H1 (cell line): ENCODE measurements around the gene MED31. TPM values are rescaled to one million over a fixed set of nuclear protein-coding genes. Genes with fewer than 3 reads are reported as not detected.

Experiments
- CTCF ChIA-PET: fragments of 300-600 bp; sonication (Branson Sonifier 250); formaldehyde crosslinking; loops from one replicate; lab custom pipeline; 2021; ENCODE audit not compliant: partially characterized antibody; lab: Charles Lee
- POLR2A ChIA-PET: fragments of 300-600 bp; sonication (Branson Sonifier 250); formaldehyde crosslinking; loops from one replicate; lab custom pipeline; 2021; ENCODE audit warnings: inconsistent platforms; ENCODE audit not compliant: partially characterized antibody; lab: Charles Lee
- DNase-seq, 2 experiments: peaks; one replicate each; pipeline versions ENCODE4 v3.0.0 to v3.0.0-alpha.2; 2010 to 2022; ENCODE audit warnings: low spot score in 2 of 2, low read depth in 1 of 2, mixed read lengths in 1 of 2
- FAIRE-seq: peaks from 2 replicates; lab custom pipeline; 2011; peaks lifted over from hg19 to GRCh38; lab: Jason Lieb, UNC
- H2AFZ ChIP-seq: 2 replicates; pipeline ENCODE4 v1.8.1; 2012; ENCODE audit warnings: low read length, inconsistent platforms
- H2AK5ac ChIP-seq: 2 replicates; pipeline ENCODE4 v1.6.1; 2013; ENCODE audit warnings: low read depth, low read length
- H2BK120ac ChIP-seq: replicated peaks from 2 replicates; pipeline ENCODE3; 2013; ENCODE audit warnings: low read depth, low read length, inconsistent platforms
- H2BK12ac ChIP-seq: 2 replicates; pipeline ENCODE4 v1.6.1; 2013; ENCODE audit warnings: low read depth, low read length
- H2BK15ac ChIP-seq: 2 replicates; pipeline ENCODE4 v1.6.1; 2013; ENCODE audit warnings: low read length
- H2BK20ac ChIP-seq: 2 replicates; pipeline ENCODE4 v1.6.1; 2013; ENCODE audit warnings: low read length
- H2BK5ac ChIP-seq: 2 replicates; pipeline ENCODE4 v1.6.1; 2013; ENCODE audit warnings: low read depth, low read length
- H3K14ac ChIP-seq: 2 replicates; pipeline ENCODE4 v1.6.1; 2013; ENCODE audit warnings: inconsistent platforms; ENCODE audit not compliant: insufficient read length
- H3K18ac ChIP-seq: 2 replicates; pipeline ENCODE4 v1.6.1; 2013; ENCODE audit warnings: low read length; ENCODE audit errors: extremely low read depth
- H3K23ac ChIP-seq: 2 replicates; pipeline ENCODE4 v1.6.1; 2013; ENCODE audit warnings: inconsistent platforms; ENCODE audit not compliant: insufficient read length
- H3K23me2 ChIP-seq: 2 replicates; pipeline ENCODE4 v1.6.1; 2013; ENCODE audit warnings: low read depth, low read length
- H3K27ac ChIP-seq: 2 replicates; pipeline ENCODE4 v1.6.1; 2011; ENCODE audit warnings: low read depth, low read length, inconsistent platforms
- H3K27me3 ChIP-seq, 4 experiments: replicated peaks in 1 of 4; 1 replicate in 1 of 4; 2 replicates in 3 of 4; pipeline versions ENCODE4 v1.6.1 to v1.8.1; 2011 to 2013; ENCODE audit warnings: low read length in 3 of 4, mild to moderate bottlenecking in 3 of 4, inconsistent platforms in 2 of 4, mixed read lengths in 2 of 4, moderate library complexity in 1 of 4; ENCODE audit not compliant: control insufficient read depth in 3 of 4, insufficient read depth in 3 of 4; ENCODE audit errors: extremely low read depth in 1 of 4
- H3K36me3 ChIP-seq, 4 experiments: 2 replicates each; pipeline versions ENCODE4 v1.6.1 to v1.8.1; 2011 to 2013; ENCODE audit warnings: mild to moderate bottlenecking in 4 of 4, low read length in 3 of 4, moderate library complexity in 2 of 4, control low read depth in 1 of 4, inconsistent platforms in 1 of 4; ENCODE audit not compliant: insufficient read depth in 4 of 4, control insufficient read depth in 2 of 4
- H3K4ac ChIP-seq: replicated peaks from 2 replicates; pipeline ENCODE3; 2013; ENCODE audit warnings: low read length, low read depth, mixed read lengths, inconsistent platforms; ENCODE audit not compliant: insufficient read length
- H3K4me1 ChIP-seq, 4 experiments: replicated peaks in 1 of 4; 1 replicate in 1 of 4; 2 replicates in 3 of 4; pipeline versions ENCODE4 v1.6.1 to v1.8.1; 2011 to 2013; ENCODE audit warnings: low read length in 3 of 4, inconsistent platforms in 2 of 4, mixed read lengths in 1 of 4; ENCODE audit not compliant: insufficient read depth in 4 of 4, control insufficient read depth in 3 of 4
- H3K4me2 ChIP-seq, 2 experiments: 2 replicates each; pipeline versions ENCODE4 v1.6.1 to v1.8.1; 2011 to 2013; ENCODE audit warnings: low read depth in 2 of 2, low read length in 2 of 2, control low read depth in 1 of 2, inconsistent platforms in 1 of 2, mild to moderate bottlenecking in 1 of 2; ENCODE audit not compliant: insufficient read depth in 1 of 2
- H3K4me3 ChIP-seq, 4 experiments: fragments of 200-600, 300-600 bp in 1 of 4; sonication (generic), shearing (Covaris generic), sonication (Bioruptor Twin) in 1 of 4; 2 replicates each; pipeline versions ENCODE4 v1.5.1 to v1.8.1; 2011 to 2016; ENCODE audit warnings: low read length in 4 of 4, low read depth in 3 of 4, control low read depth in 2 of 4, inconsistent platforms in 2 of 4, mild to moderate bottlenecking in 2 of 4, mixed read lengths in 1 of 4, moderate library complexity in 1 of 4; ENCODE audit not compliant: insufficient read depth in 2 of 4; ENCODE audit errors: extremely low read depth in 1 of 4
- H3K56ac ChIP-seq: replicated peaks from 2 replicates; pipeline ENCODE3; 2013; ENCODE audit warnings: low read depth, mild to moderate bottlenecking, mixed read lengths, low read length, inconsistent platforms; ENCODE audit not compliant: insufficient read length
- H3K79me1 ChIP-seq: 2 replicates; pipeline ENCODE4 v1.6.1; 2013; ENCODE audit warnings: low read depth, low read length, control low read depth
- H3K79me2 ChIP-seq, 2 experiments: 2 replicates each; pipeline versions ENCODE4 v1.6.1 to v1.8.1; 2012 to 2013; ENCODE audit warnings: low read length in 2 of 2, mild to moderate bottlenecking in 2 of 2, inconsistent platforms in 1 of 2; ENCODE audit not compliant: insufficient read depth in 2 of 2, control insufficient read depth in 1 of 2
- H3K9ac ChIP-seq, 4 experiments: replicated peaks in 1 of 4; 1 replicate in 1 of 4; 2 replicates in 3 of 4; pipeline versions ENCODE4 v1.6.1 to v1.8.1; 2011 to 2013; ENCODE audit warnings: low read depth in 3 of 4, low read length in 3 of 4, control low read depth in 2 of 4, mild to moderate bottlenecking in 2 of 4, moderate library complexity in 2 of 4, inconsistent platforms in 1 of 4; ENCODE audit errors: extremely low read depth in 1 of 4
- H3K9me3 ChIP-seq, 2 experiments: 2 replicates each; pipeline versions ENCODE4 v1.6.1 to v1.8.1; 2012 to 2013; ENCODE audit warnings: mild to moderate bottlenecking in 2 of 2, moderate library complexity in 2 of 2, control low read depth in 1 of 2, inconsistent platforms in 1 of 2, low read depth in 1 of 2, low read length in 1 of 2, mixed read lengths in 1 of 2; ENCODE audit not compliant: insufficient read depth in 2 of 2
- H4K20me1 ChIP-seq, 2 experiments: replicated peaks in 1 of 2; 2 replicates each; pipeline versions ENCODE3 to v1.8.1; 2011 to 2013; ENCODE audit warnings: inconsistent platforms in 2 of 2, low read length in 2 of 2, mild to moderate bottlenecking in 1 of 2; ENCODE audit not compliant: insufficient read depth in 2 of 2, control insufficient read depth in 1 of 2
- H4K5ac ChIP-seq: 2 replicates; pipeline ENCODE4 v1.6.1; 2013; ENCODE audit warnings: low read length, low read depth, mixed read lengths, inconsistent platforms; ENCODE audit not compliant: insufficient read length
- H4K8ac ChIP-seq: 2 replicates; pipeline ENCODE4 v1.8.0; 2013; ENCODE audit warnings: mild to moderate bottlenecking, moderate library complexity, low read length, inconsistent platforms; ENCODE audit not compliant: insufficient read depth; ENCODE audit errors: extremely low read depth
- H4K91ac ChIP-seq: replicated peaks from 2 replicates; pipeline ENCODE3; 2013; ENCODE audit warnings: low read length, mixed read lengths, inconsistent platforms; ENCODE audit not compliant: insufficient read length
- BRCA1 ChIP-seq: IDR thresholded peaks from 2 replicates; pipeline ENCODE4 v1.6.1; 2012; ENCODE audit warnings: low read depth, low read length, improper control_type of control experiment
- CBX8 ChIP-seq: fragments of 300-800, 300-1000 bp; sonication (generic); IDR thresholded peaks from 2 replicates; pipeline ENCODE4 v1.7.1; 2016; ENCODE audit warnings: low read depth, low read length, borderline replicate concordance
- EZH2 ChIP-seq: fragments of 200-600 bp; sonication (generic); IDR thresholded peaks from 2 replicates; pipeline ENCODE4 v1.7.1; 2012; ENCODE audit warnings: low read depth, mild to moderate bottlenecking, moderate library complexity, low read length, inconsistent platforms; ENCODE audit not compliant: severe bottlenecking
- GABPA ChIP-seq: IDR thresholded peaks from 2 replicates; pipeline ENCODE4 v1.6.1; 2011; ENCODE audit warnings: mild to moderate bottlenecking, low read length, moderate library complexity, borderline replicate concordance; ENCODE audit not compliant: insufficient read depth
- JUND ChIP-seq: IDR thresholded peaks from 2 replicates; pipeline ENCODE4 v1.6.1; 2011; ENCODE audit warnings: mild to moderate bottlenecking, improper control_type of control experiment, low read length
- RNF2 ChIP-seq: fragments of 200-900, 300-1000 bp; sonication (generic); IDR thresholded peaks from 2 replicates; pipeline ENCODE4 v1.7.1; 2016; ENCODE audit warnings: borderline replicate concordance, low read depth, mild to moderate bottlenecking, antibody characterized with exemption, low read length; ENCODE audit not compliant: poor library complexity, severe bottlenecking; ENCODE audit errors: missing control alignments
- SP2 ChIP-seq: IDR thresholded peaks from 2 replicates; pipeline ENCODE4 v1.6.1; 2012; ENCODE audit warnings: mild to moderate bottlenecking, low read length, inconsistent platforms
- SP4 ChIP-seq: IDR thresholded peaks from 2 replicates; pipeline ENCODE4 v1.6.1; 2012; ENCODE audit warnings: low read length, inconsistent platforms
- SUZ12 ChIP-seq: fragments of 200-600 bp; sonication (generic); IDR thresholded peaks from 2 replicates; pipeline ENCODE4 v1.6.1; 2012; ENCODE audit warnings: mild to moderate bottlenecking, inconsistent platforms, low read length, moderate library complexity, mixed read lengths
- TAF1 ChIP-seq: IDR thresholded peaks from 2 replicates; pipeline ENCODE4 v1.6.1; 2011; ENCODE audit warnings: mild to moderate bottlenecking, low read depth, low read length
- TCF12 ChIP-seq: IDR thresholded peaks from 2 replicates; pipeline ENCODE4 v1.6.1; 2011; ENCODE audit warnings: low read depth, mild to moderate bottlenecking, low read length
- TEAD4 ChIP-seq: IDR thresholded peaks from 2 replicates; pipeline ENCODE4 v1.6.1; 2012; ENCODE audit warnings: low read depth, low read length, inconsistent platforms, mixed read lengths
- WGBS, 2 experiments: shearing (Covaris generic) in 1 of 2; methylation state at CpG; one replicate each; pipeline versions ENCODE4 v1.1.6 to v1.1.7; 2013 to 2015; ENCODE audit warnings: low lambda C conversion rate in 2 of 2, mixed read lengths in 2 of 2, inconsistent platforms in 1 of 2, low coverage in 1 of 2, missing lambda C conversion rate in 1 of 2; ENCODE audit not compliant: insufficient replicate concordance in 2 of 2, insufficient coverage in 1 of 2, insufficient read length in 1 of 2; ENCODE audit errors: extremely low coverage in 1 of 2, missing lambda C conversion rate in 1 of 2; 5-methylcytosine and 5-hydroxymethylcytosine counted together
- polyA plus RNA-seq, 7 experiments: library from polyadenylated mRNA; depleted of rRNA in 3 of 7; stranded (reverse) in 5 of 7; unstranded in 2 of 7; fragments of >200 nt in 5 of 7; fragments of 200-250 nt in 2 of 7; gene quantifications; 1 replicate in 5 of 7; 2 replicates in 1 of 7; 4 replicates in 1 of 7; pipeline versions ENCODE4 v1.2.1 to v1.2.3, GENCODE V29; 2011 to 2013; ENCODE audit warnings: missing spikeins in 2 of 7, mixed read lengths in 2 of 7
- total RNA-seq: library from RNA; stranded (reverse); fragmentation: NEBNext Ultra II Directional; extraction: Animal tissue kit (Norgen Biotek cat#: 25700); gene quantifications from 2 replicates; pipeline ENCODE4 v1.2.1, GENCODE V29; 2021

Gene MED31
- total and polyA plus RNA-seq, 2 of the 8 experiments (the other 6 are each of a cell fraction or from before 2014, with no cell fraction given) = 4.6 to 12.3 TPM

GRCh38 chr17:6597727-6598126 is 53.7 kb downstream of the MED31 start:
- Histone ChIP-seq H2BK120ac (no peak overlapping the region), H3K36me3 (peaks cover 3 to 47% (median 22%) of the 10 kb centered on the region in 4 experiments; a peak in 7 of 8 replicates), H3K4me3 (no peak overlapping the region), H3K27ac (no peak overlapping the region), H3K79me2 (no peaks in the 10 kb centered on the region), H2BK12ac (no peak overlapping the region), H4K20me1 (no peaks in the 10 kb centered on the region), H3K23ac (no peak overlapping the region), H2BK15ac (no peak overlapping the region), H3K9me3 (no peaks in the 10 kb centered on the region), H4K5ac (no peak overlapping the region), H3K9ac (no peak overlapping the region), H3K56ac (no peak overlapping the region), H4K8ac (no peak overlapping the region), H4K91ac (no peak overlapping the region), H2BK20ac (no peak overlapping the region), H3K18ac (no peak overlapping the region), H3K4ac (no peak overlapping the region), H3K4me1 (no peaks in the 10 kb centered on the region), H3K14ac (no peak overlapping the region), H2AFZ (no peak overlapping the region), H3K27me3 (no peaks in the 10 kb centered on the region), H2AK5ac (no peak overlapping the region), H3K23me2 (no peaks in the 10 kb centered on the region), H3K79me1 (no peaks in the 10 kb centered on the region), H3K4me2 (no peak overlapping the region), H2BK5ac (no peak overlapping the region)
- CTCF ChIA-PET = interaction anchor here (1.2 kb wide), 1 partner anchor 108 kb away, joined by 3 read pairs; no protein-coding TSS in a partner anchor
- POLR2A ChIA-PET = no interaction called here
- TF ChIP-seq RNF2 = no peak
- TF ChIP-seq TEAD4 = no peak
- no peak for TF ChIP-seq SP2
- TF ChIP-seq TCF12 = no peak
- TF ChIP-seq GABPA = no peak
- no peak for TF ChIP-seq JUND
- no peak for TF ChIP-seq SP4
- no peak for TF ChIP-seq SUZ12
- TF ChIP-seq BRCA1 = no peak
- TF ChIP-seq EZH2 = no peak
- no peak for TF ChIP-seq CBX8
- no peak for TF ChIP-seq TAF1
- no peak for FAIRE-seq
- no peak for DNase-seq
- WGBS, 2 experiments = 86% methylated on average over 1 of the region's 1 CpG; no CpG with 5 or more reads in 1 of the 2 experiments
